GM18870 (cell line): ENCODE results near the gene KCNIP4.

Experiments
- ATAC-seq: cut with Tn5 transposase; IDR thresholded peaks from one replicate; pipeline ENCODE4 v1.9.1; 2021; ENCODE audit warnings: moderate library complexity; ENCODE audit not compliant: unreplicated experiment

Gene KCNIP4

GRCh38 chr4:21001490-21001889, 947.1 kb downstream of the KCNIP4 start:
- no peak for ATAC-seq

GRCh38 chr4:20997886-20998285, 950.7 kb downstream of the KCNIP4 start:
- no peak for ATAC-seq

- ATAC-seq = no peak
Observed at GRCh38 chr4:20995610-20996009, 953.0 kb downstream of the KCNIP4 start.

GRCh38 chr4:20995015-20995414, 953.6 kb downstream of the KCNIP4 start:
- ATAC-seq = no peak

GRCh38 chr4:20992002-20992401, 956.6 kb downstream of the KCNIP4 start:
- ATAC-seq = no peak

- no peak for ATAC-seq
Observed at GRCh38 chr4:20987191-20987590, 961.4 kb downstream of the KCNIP4 start.

GRCh38 chr4:20984576-20984836, 964.1 kb downstream of the KCNIP4 start:
- no peak for ATAC-seq

GRCh38 chr4:20983763-20984575, 964.6 kb downstream of the KCNIP4 start:
- ATAC-seq = no peak

- no peak for ATAC-seq
Observed at GRCh38 chr4:20982544-20982943, 966.0 kb downstream of the KCNIP4 start.

GRCh38 chr4:20960291-20960690, 988.3 kb downstream of the KCNIP4 start:
- ATAC-seq = no peak

- no peak for ATAC-seq
Observed at GRCh38 chr4:20954541-20954940, 994.0 kb downstream of the KCNIP4 start.

GRCh38 chr4:20944961-20945360, 1003.6 kb downstream of the KCNIP4 start:
- no peak for ATAC-seq

- no peak for ATAC-seq
Observed at GRCh38 chr4:20944451-20944850, 1004.1 kb downstream of the KCNIP4 start.

- ATAC-seq = no peak
Observed at GRCh38 chr4:20938204-20938603, 1010.4 kb downstream of the KCNIP4 start.

GRCh38 chr4:20926529-20926928, 1022.0 kb downstream of the KCNIP4 start:
- no peak for ATAC-seq

- ATAC-seq = no peak
Observed at GRCh38 chr4:20925176-20925575, 1023.4 kb downstream of the KCNIP4 start.

- no peak for ATAC-seq
Observed at GRCh38 chr4:20922962-20923361, 1025.6 kb downstream of the KCNIP4 start.

- ATAC-seq = no peak
Observed at GRCh38 chr4:20916106-20916505, 1032.5 kb downstream of the KCNIP4 start.

- ATAC-seq = no peak
Observed at GRCh38 chr4:20904966-20905365, 1043.6 kb downstream of the KCNIP4 start.

- no peak for ATAC-seq
Observed at GRCh38 chr4:20901851-20902250, 1046.7 kb downstream of the KCNIP4 start.

- ATAC-seq = no peak
Observed at GRCh38 chr4:20899591-20899990, 1049.0 kb downstream of the KCNIP4 start.

- no peak for ATAC-seq
Observed at GRCh38 chr4:20895988-20896387, 1052.6 kb downstream of the KCNIP4 start.

- no peak for ATAC-seq
Observed at GRCh38 chr4:20895208-20895607, 1053.4 kb downstream of the KCNIP4 start.
